SK-N-SH (cell line): ENCODE results near the gene PPA1. TPM values are rescaled to one million over a fixed set of nuclear protein-coding genes. Genes with fewer than 3 reads are reported as not detected.

ENCODE experiments used
- CTCF ChIA-PET: fragments of 300-600, 350-600 bp; formaldehyde crosslinking; extraction: SDS; loops from one replicate; lab custom pipeline; 2021; lab: Yijun Ruan, JAX
- POLR2A ChIA-PET: fragments of 350-600 bp; sonication (Branson Sonifier 250); formaldehyde crosslinking; extraction: SDS; loops from one replicate; lab custom pipeline; 2020; ENCODE audit warnings: antibody characterized with exemption, inconsistent platforms; lab: Yijun Ruan, JAX
- DNase-seq: peaks from one replicate; pipeline ENCODE4 v3.0.0; 2012
- H2AFZ ChIP-seq: fragments of 200-600 bp; sonication (generic); 2 replicates; pipeline ENCODE4 v1.8.1; 2016; ENCODE audit warnings: antibody characterized with exemption, mild to moderate bottlenecking, low read depth
- H3F3A ChIP-seq: fragments of 200-600 bp; sonication (generic); replicated peaks from 2 replicates; pipeline ENCODE3; 2016; ENCODE audit warnings: antibody characterized with exemption, mild to moderate bottlenecking; ENCODE audit not compliant: insufficient read depth
- H3K27ac ChIP-seq, 2 experiments: fragments of 200-500 bp in 1 of 2; fragments of 200-600 bp in 1 of 2; sonication (Bioruptor generic) in 1 of 2; sonication (generic), shearing (Covaris generic) in 1 of 2; 2 replicates each; pipeline versions ENCODE4 v1.5.1 to v1.6.1; 2014 to 2016; ENCODE audit warnings: low read depth in 2 of 2, inconsistent platforms in 1 of 2, low read length in 1 of 2, mild to moderate bottlenecking in 1 of 2, mixed read lengths in 1 of 2
- H3K27me3 ChIP-seq: fragments of 200-600 bp; sonication (generic), shearing (Covaris generic); 2 replicates; pipeline ENCODE4 v1.6.1; 2016; ENCODE audit warnings: mixed run types; ENCODE audit not compliant: insufficient read depth
- H3K36me3 ChIP-seq, 2 experiments: fragments of 200-500 bp in 1 of 2; fragments of 200-600 bp in 1 of 2; sonication (Bioruptor generic) in 1 of 2; sonication (generic) in 1 of 2; replicated peaks in 1 of 2; 2 replicates each; pipeline versions ENCODE3 to v1.5.1; 2014 to 2016; ENCODE audit warnings: low read length in 1 of 2, mild to moderate bottlenecking in 1 of 2; ENCODE audit not compliant: insufficient read depth in 2 of 2, control insufficient read depth in 1 of 2
- H3K4me1 ChIP-seq, 2 experiments: fragments of 200-500 bp in 1 of 2; fragments of 200-600 bp in 1 of 2; sonication (Bioruptor generic) in 1 of 2; sonication (generic), shearing (Covaris generic) in 1 of 2; 2 replicates each; pipeline versions ENCODE4 v1.5.1 to v1.6.1; 2014 to 2016; ENCODE audit warnings: low read depth in 1 of 2, low read length in 1 of 2, mixed run types in 1 of 2; ENCODE audit not compliant: insufficient read depth in 2 of 2, control insufficient read depth in 1 of 2
- H3K4me2 ChIP-seq: fragments of 200-600 bp; sonication (generic), shearing (Covaris generic); 2 replicates; pipeline ENCODE4 v1.6.1; 2017; ENCODE audit warnings: mixed run types
- H3K4me3 ChIP-seq, 2 experiments: fragments of 200-500 bp in 1 of 2; fragments of 200-600 bp in 1 of 2; sonication (Bioruptor generic) in 1 of 2; sonication (generic), shearing (Covaris generic) in 1 of 2; 2 replicates each; pipeline versions ENCODE4 v1.5.1 to v1.8.1; 2014 to 2016; ENCODE audit warnings: low read depth in 2 of 2, inconsistent platforms in 1 of 2, low read length in 1 of 2, mild to moderate bottlenecking in 1 of 2, mixed read lengths in 1 of 2, moderate library complexity in 1 of 2
- H3K79me2 ChIP-seq: fragments of 200-600 bp; sonication (generic); 2 replicates; pipeline ENCODE4 v1.8.1; 2017; ENCODE audit warnings: mild to moderate bottlenecking; ENCODE audit not compliant: insufficient read depth
- H3K9ac ChIP-seq: fragments of 200-600 bp; sonication (generic); 2 replicates; pipeline ENCODE4 v1.6.1; 2017; ENCODE audit warnings: mixed run types
- H3K9me2 ChIP-seq: fragments of 200-600 bp; sonication (generic); 2 replicates; pipeline ENCODE4 v1.6.1; 2017; ENCODE audit warnings: mixed run types
- H3K9me3 ChIP-seq: fragments of 200-600 bp; sonication (generic); 2 replicates; pipeline ENCODE4 v1.6.1; 2017; ENCODE audit warnings: mixed run types, mild to moderate bottlenecking, moderate library complexity
- H4K20me1 ChIP-seq: fragments of 200-600 bp; sonication (generic); 2 replicates; pipeline ENCODE4 v1.6.1; 2017; ENCODE audit warnings: mild to moderate bottlenecking, mixed run types; ENCODE audit not compliant: insufficient read depth
- ELF1 ChIP-seq: IDR thresholded peaks from 2 replicates; pipeline ENCODE4 v1.4.0; 2012
- EZH2phosphoT487 ChIP-seq: fragments of 200-600 bp; sonication (generic); IDR thresholded peaks from 2 replicates; pipeline ENCODE4 v1.6.1; 2017; ENCODE audit warnings: low read depth, mixed run types, mild to moderate bottlenecking, antibody characterized with exemption, moderate library complexity, borderline replicate concordance
- FOSL2 ChIP-seq: IDR thresholded peaks from 2 replicates; pipeline ENCODE4 v1.4.0; 2012; ENCODE audit warnings: low read depth, mild to moderate bottlenecking, moderate library complexity, borderline replicate concordance
- FOXJ3 ChIP-seq: sonication (generic); formaldehyde crosslinking; IDR thresholded peaks from 2 replicates; pipeline ENCODE4 v1.5.1; 2020; ENCODE audit warnings: mild to moderate bottlenecking, missing genetic modification reagents
- FOXM1 ChIP-seq: IDR thresholded peaks from 2 replicates; pipeline ENCODE4 v1.4.0; 2012; ENCODE audit warnings: low read depth, mild to moderate bottlenecking
- GABPA ChIP-seq: IDR thresholded peaks from 2 replicates; pipeline ENCODE4 v1.4.0; 2012; ENCODE audit warnings: low read depth, mild to moderate bottlenecking
- GATA2 ChIP-seq: sonication (generic); formaldehyde crosslinking; IDR thresholded peaks from 2 replicates; pipeline ENCODE4 v1.5.0; 2020; ENCODE audit warnings: mild to moderate bottlenecking, missing genetic modification reagents
- POLR2AphosphoS5 ChIP-seq: IDR thresholded peaks from 2 replicates; pipeline ENCODE4 v1.6.1; 2012; ENCODE audit warnings: low read depth, low read length
- TAF1 ChIP-seq: IDR thresholded peaks from 2 replicates; pipeline ENCODE4 v1.6.1; 2012; ENCODE audit warnings: low read depth, mild to moderate bottlenecking, low read length, moderate library complexity, borderline replicate concordance
- ZBTB33 ChIP-seq: IDR thresholded peaks from 2 replicates; pipeline ENCODE4 v1.4.0; 2012; ENCODE audit warnings: low read depth, borderline replicate concordance
- WGBS: methylation state at CpG from one replicate; pipeline ENCODE4 v1.1.6; 2017; ENCODE audit warnings: low lambda C conversion rate; 5-methylcytosine and 5-hydroxymethylcytosine counted together
- polyA plus RNA-seq, 3 experiments: library from polyadenylated mRNA; depleted of rRNA; stranded (reverse); fragments of >200 nt; gene quantifications; 2 replicates each; pipeline ENCODE4 v1.2.3, GENCODE V29; 2012
- small RNA-seq, 7 experiments: library from RNA; depleted of rRNA; stranded (forward); fragments of <200 nt; gene quantifications; one replicate each; pipeline ENCODE3, GENCODE V24; 2012

The PPA1 gene
- polyA plus RNA-seq, 1 of the 3 experiments (the other 2 are of a cell fraction) = 125 TPM

GRCh38 chr10:70158113-70158512, 75.1 kb downstream of the PPA1 start:
- H3K36me3 ChIP-seq = peaks cover 83 to 84% of the 10 kb centered on the region in 2 experiments
- ChIA-PET POLR2A (no interaction called here), CTCF (interaction anchor here (1.4 kb wide), 2 partner anchors 11 to 42 kb away, joined by 5 to 9 read pairs; partner anchors contain the start of gene TYSND1)
- H3K79me2 ChIP-seq = peaks cover 91% of the 10 kb centered on the region
- H4K20me1 ChIP-seq = peaks cover 45% of the 10 kb centered on the region
- H3K9me2 ChIP-seq = no peaks in the 10 kb centered on the region
- H3K27me3 ChIP-seq = no peaks in the 10 kb centered on the region
- H3K9me3 ChIP-seq = no peaks in the 10 kb centered on the region
- 94% methylated on average over 2 of the region's 2 CpGs for WGBS
- TF ChIP-seq POLR2AphosphoS5 (no peak), FOXM1 (no peak), ZBTB33 (no peak), GABPA (no peak), ELF1 (no peak)
- DNase-seq = no peak
- no peak overlapping the region for H2AFZ ChIP-seq
- no peak overlapping the region for H3K4me3 ChIP-seq
- peaks cover 0 to 6% of the 10 kb centered on the region in 2 experiments; a peak in 3 of 4 replicates for H3K4me1 ChIP-seq
- no peak overlapping the region for H3K9ac ChIP-seq
- H3K27ac ChIP-seq = no peak overlapping the region; a peak in 1 of 4 replicates
- peaks cover 18% of the 10 kb centered on the region for H3F3A ChIP-seq
- H3K4me2 ChIP-seq = no peak overlapping the region

- Histone ChIP-seq H3K4me1 (no peaks in the 10 kb centered on the region; a peak in 1 of 4 replicates), H3K36me3 (peaks cover 89 to 95% of the 10 kb centered on the region in 2 experiments), H3K4me2 (no peak overlapping the region), H3K9me3 (no peaks in the 10 kb centered on the region), H3F3A (peaks cover 23% of the 10 kb centered on the region), H3K9me2 (no peaks in the 10 kb centered on the region), H2AFZ (no peak overlapping the region), H3K27ac (no peak overlapping the region), H3K79me2 (peaks cover 88% of the 10 kb centered on the region), H3K4me3 (no peak overlapping the region), H3K9ac (no peak overlapping the region), H4K20me1 (peaks cover 19% of the 10 kb centered on the region), H3K27me3 (no peaks in the 10 kb centered on the region)
- ChIA-PET POLR2A (no interaction called here), CTCF (interaction anchor here (0.7 to 1.2 kb wide), 3 partner anchors 9 to 187 kb away, joined by 3 to 6 read pairs (median 4); partner anchors contain the start of gene TYSND1)
- TF ChIP-seq FOXJ3 (CRISPR knock-in tag) (no peak), GATA2 (CRISPR knock-in tag) (no peak), ZBTB33 (no peak), FOSL2 (no peak), GABPA (no peak), EZH2phosphoT487 (no peak), TAF1 (no peak)
- no peak for DNase-seq
- WGBS = 73% methylated on average over 3 of the region's 3 CpGs
Observed at GRCh38 chr10:70155255-70155838, 77.9 kb downstream of the PPA1 start.

Small RNAs within 50 kb of the gene (small RNA-seq; reads per million reads assigned to genes)
- 0 reads per million in 7 experiments for gene RPS25P9

Other genes with a start within 250 kb of the PPA1 start
- 21.7 and 28.9 TPM in 2 replicates for gene MACROH2A2, start 180.6 kb downstream of the PPA1 start, polyA plus RNA-seq (2012; rRNA removed)
- 9.4 and 9.5 TPM in 2 replicates for gene AIFM2, start 100.6 kb downstream of the PPA1 start, polyA plus RNA-seq (2012; rRNA removed)
- 7.2 and 7.4 TPM in 2 replicates for gene TYSND1, start 86.7 kb downstream of the PPA1 start, polyA plus RNA-seq (2012; rRNA removed)
- gene SAR1A, start 62.9 kb downstream of the PPA1 start, polyA plus RNA-seq (2012; rRNA removed) = 20.9 and 26.4 TPM in 2 replicates
- not detected in 2 replicates for gene NPFFR1, start 50.6 kb upstream of the PPA1 start, polyA plus RNA-seq (2012; rRNA removed)
- gene LRRC20, start 149.2 kb upstream of the PPA1 start, polyA plus RNA-seq (2012; rRNA removed) = 27.7 and 28.9 TPM in 2 replicates
- 9.9 and 12.7 TPM in 2 replicates for gene EIF4EBP2, start 170.7 kb upstream of the PPA1 start, polyA plus RNA-seq (2012; rRNA removed)
- not detected in 2 replicates for gene NODAL, start 208.3 kb upstream of the PPA1 start, polyA plus RNA-seq (2012; rRNA removed)
- 0.16 and 0.19 TPM in 2 replicates for gene PALD1, start 245.3 kb upstream of the PPA1 start, polyA plus RNA-seq (2012; rRNA removed)